ENCODE data around the gene MORN4. TPM values are rescaled to one million over a fixed set of nuclear protein-coding genes. Genes with fewer than 3 reads are reported as not detected.
A peak's percentile ranks its signal among the peaks of the same experiment; 100 is the strongest.
"Not testable (repeated sequence)": the region's sequence is repeated elsewhere in the genome, so short reads cannot be mapped to it uniquely, and the experiment has no call there.

Gene MORN4
- total and polyA plus RNA-seq, 8 donors, result 4.3 to 19.8 (median 6.8) TPM; not detected in 3

DNA sequence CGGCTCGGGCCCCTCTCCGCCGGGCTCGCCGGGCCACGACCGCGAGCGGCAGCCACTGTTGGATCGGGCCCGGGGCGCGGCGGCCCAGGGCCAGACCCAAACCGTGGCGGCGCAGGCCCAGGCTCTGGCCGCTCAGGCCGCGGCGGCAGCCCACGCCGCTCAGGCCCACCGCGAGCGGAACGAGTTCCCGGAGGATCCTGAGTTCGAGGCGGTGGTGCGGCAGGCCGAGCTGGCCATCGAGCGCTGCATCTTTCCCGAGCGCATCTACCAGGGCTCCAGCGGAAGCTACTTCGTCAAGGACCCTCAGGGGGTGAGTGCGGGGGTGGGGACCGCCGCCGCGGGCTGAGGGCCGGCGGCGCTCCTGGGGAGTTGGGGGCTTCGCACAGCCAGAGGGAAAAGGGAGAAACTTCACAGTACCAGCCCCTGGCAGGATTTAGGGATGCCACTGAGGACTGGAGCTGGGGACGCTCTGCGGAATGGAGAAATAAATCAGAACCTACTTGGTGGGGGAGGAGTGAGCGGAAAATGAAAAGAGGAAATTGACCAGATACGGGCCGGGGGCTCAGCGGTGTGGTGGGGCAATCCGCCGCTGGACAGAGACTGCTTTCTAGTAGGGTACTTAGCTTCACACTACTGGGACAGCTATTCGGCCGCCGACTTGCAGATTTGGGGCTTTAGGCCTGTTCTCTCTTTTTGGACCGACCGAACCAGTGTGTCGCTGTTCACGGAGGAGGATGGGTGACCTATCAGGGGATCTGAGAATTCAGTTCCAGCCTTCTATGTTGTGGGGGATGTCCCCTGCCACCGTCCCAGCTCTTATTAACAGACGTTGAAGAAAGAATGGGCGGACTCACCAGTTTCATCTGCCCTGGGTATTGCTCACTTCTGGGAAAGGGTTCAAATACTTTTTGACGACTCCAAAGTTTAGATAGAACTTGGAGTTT lies 7.8 kb upstream of the MORN4 start:
- peaks cover 15 to 34% (median 23%) of the 10 kb centered on the region in 4 donors for H3K4me1 ChIP-seq
- peak overlapping the region; percentile 82 to 95 (median 89) for H3K27ac ChIP-seq
- intact Hi-C loops (cut with DNase I; ENCODE audit: low total_unique reads), result no loop called here
- WGBS, 5 donors, result 1% methylated on average over 33 to 67 of the region's 67 CpGs
- DNase-seq, result peak in 1 of 2 donors; percentile 50
- no peaks in the 10 kb centered on the region for H3K9me3 ChIP-seq
- H3K36me3 ChIP-seq, result peaks cover 0 to 26% (median 18%) of the 10 kb centered on the region in 4 donors
- H3K27me3 ChIP-seq, result no peaks in the 10 kb centered on the region
- H3K4me3 ChIP-seq, result peak overlapping the region; percentile 73 to 94 (median 89)
- TF ChIP-seq POLR2AphosphoS5 (IDR thresholded peaks at IDR 0.05) (no peak), POLR2A (IDR thresholded peaks at IDR 0.05) (no peak)
- TF ChIP-seq, protein P1, sequence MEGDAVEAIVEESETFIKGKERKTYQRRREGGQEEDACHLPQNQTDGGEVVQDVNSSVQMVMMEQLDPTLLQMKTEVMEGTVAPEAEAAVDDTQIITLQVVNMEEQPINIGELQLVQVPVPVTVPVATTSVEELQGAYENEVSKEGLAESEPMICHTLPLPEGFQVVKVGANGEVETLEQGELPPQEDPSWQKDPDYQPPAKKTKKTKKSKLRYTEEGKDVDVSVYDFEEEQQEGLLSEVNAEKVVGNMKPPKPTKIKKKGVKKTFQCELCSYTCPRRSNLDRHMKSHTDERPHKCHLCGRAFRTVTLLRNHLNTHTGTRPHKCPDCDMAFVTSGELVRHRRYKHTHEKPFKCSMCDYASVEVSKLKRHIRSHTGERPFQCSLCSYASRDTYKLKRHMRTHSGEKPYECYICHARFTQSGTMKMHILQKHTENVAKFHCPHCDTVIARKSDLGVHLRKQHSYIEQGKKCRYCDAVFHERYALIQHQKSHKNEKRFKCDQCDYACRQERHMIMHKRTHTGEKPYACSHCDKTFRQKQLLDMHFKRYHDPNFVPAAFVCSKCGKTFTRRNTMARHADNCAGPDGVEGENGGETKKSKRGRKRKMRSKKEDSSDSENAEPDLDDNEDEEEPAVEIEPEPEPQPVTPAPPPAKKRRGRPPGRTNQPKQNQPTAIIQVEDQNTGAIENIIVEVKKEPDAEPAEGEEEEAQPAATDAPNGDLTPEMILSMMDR (IDR thresholded peaks at IDR 0.05), result no peak

DNA sequence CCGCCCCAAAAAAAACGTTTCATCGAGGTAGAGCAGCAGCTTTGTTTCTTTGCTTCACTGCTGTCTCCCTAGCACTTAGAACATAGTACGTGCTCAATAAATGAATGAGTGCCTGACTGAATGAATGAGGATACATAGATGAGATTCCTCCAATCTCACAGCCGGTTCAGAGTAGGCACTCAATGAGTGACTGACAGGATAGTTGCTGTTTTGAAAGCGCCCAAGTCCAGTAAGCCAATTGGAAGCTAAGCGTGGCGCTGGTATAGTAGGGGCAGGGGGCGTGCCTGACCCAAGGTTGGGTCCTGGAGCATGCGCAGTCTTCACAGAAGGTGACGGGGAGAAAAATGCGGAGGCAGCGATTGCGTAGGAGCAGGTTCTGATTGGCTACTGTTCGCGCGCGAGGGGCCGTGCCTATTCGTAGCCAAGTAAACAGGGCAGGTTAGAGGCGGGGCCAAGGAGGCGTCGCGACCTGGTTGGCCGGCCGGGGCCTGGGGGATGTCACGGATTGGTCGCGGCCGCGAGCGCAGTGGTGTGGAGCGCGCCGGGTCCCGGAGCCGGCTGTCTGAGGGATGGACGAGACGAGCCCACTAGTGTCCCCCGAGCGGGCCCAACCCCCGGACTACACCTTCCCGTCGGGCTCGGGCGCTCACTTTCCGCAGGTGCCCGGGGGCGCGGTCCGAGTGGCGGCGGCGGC lies 7.0 kb upstream of the MORN4 start, which contains the start of gene PI4K2A:
Gene PI4K2A, plus strand, starts transcription at position 498 of the 694 bp plus-strand sequence. Its CDS starts 72 bp downstream, at position 570.
- 2 to 5% (median 3%) methylated on average over 21 to 54 of the region's 54 CpGs for WGBS, 5 donors
- peak; percentile 99 to 100 for DNase-seq

DNA sequence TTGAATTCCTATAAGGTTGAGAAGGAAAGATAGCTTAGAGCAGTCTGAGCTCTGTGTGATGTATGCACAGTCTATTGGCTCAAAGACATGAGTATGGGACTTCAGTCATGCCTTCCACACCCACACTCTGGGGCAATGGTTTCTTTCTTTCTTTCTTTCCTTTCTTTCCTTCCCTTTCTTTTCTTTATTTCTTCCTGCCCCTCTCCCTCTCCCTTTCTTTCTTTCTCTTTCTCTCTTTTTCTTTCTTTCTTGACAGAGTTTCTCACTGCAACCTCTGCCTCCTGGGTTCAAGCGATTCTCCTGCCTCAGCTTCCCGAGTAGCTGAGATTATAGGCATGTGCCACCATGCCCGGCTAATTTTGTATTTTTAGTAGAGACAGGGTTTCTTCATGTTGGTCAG lies 5.8 kb upstream of the MORN4 start:
- H3K4me1 ChIP-seq, result peaks cover 15 to 34% (median 23%) of the 10 kb centered on the region in 4 donors
- H3K36me3 ChIP-seq; H3K9me3 ChIP-seq; DNase-seq; intact Hi-C loops (cut with DNase I; ENCODE audit: low total_unique reads); H3K27ac ChIP-seq; H3K27me3 ChIP-seq; H3K4me3 ChIP-seq: not testable (repeated sequence)
- WGBS, 5 donors, result 83 to 95% (median 87%) methylated on average over 3 of the region's 3 CpGs

More for the DNA sequence above, 7.0 kb upstream of the MORN4 start, which contains the start of gene PI4K2A:
- Histone ChIP-seq H3K36me3 (peaks cover 0 to 18% (median 13%) of the 10 kb centered on the region in 4 donors), H3K4me1 (peaks cover 15 to 34% (median 23%) of the 10 kb centered on the region in 4 donors), H3K27ac (peak within 1 kb of the TSS; percentile 82 to 95 (median 89)), H3K4me3 (peak within 1 kb of the TSS; percentile 73 to 94 (median 89)), H3K9me3 (no peaks in the 10 kb centered on the region), H3K27me3 (no peaks in the 10 kb centered on the region)
- TF ChIP-seq POLR2AphosphoS5 (IDR thresholded peaks at IDR 0.05), result peak; percentile 62 to 82 (median 81)
- TF ChIP-seq, protein P1 (IDR thresholded peaks at IDR 0.05), result peak in 1 of 7 experiments; percentile 12
- TF ChIP-seq EP300 (IDR thresholded peaks at IDR 0.05), result no peak
- no peak for TF ChIP-seq POLR2A (IDR thresholded peaks at IDR 0.05)
- intact Hi-C loops (cut with DNase I; ENCODE audit: low total_unique reads), result no loop called here

DNA sequence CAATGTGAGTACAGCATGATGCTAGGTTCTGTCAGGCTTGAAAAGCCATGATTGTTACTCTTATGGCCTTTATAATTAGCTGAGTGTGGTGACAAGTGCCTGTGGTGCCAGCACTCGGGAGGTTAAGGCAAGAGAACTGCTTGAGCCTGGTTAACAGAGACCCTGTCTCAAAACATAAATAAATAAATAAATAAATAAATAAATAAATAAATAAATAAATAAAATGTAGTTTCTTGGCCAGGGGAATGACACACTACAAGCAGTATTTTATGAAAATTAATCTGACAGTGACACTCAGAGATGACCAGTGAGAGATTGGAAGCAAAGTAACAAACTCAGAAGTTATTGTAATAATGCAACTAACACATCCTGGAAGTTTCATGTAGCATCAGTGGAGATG lies 2.3 kb upstream of the MORN4 start:
- H3K27ac ChIP-seq, result no peak overlapping the region
- no peaks in the 10 kb centered on the region for H3K36me3 ChIP-seq
- DNase-seq, result no peak
- TF ChIP-seq, protein P1 (IDR thresholded peaks at IDR 0.05), result no peak
- 82 to 95% (median 94%) methylated on average over 1 of the region's 1 CpG for WGBS, 5 donors
- no peak overlapping the region for H3K4me3 ChIP-seq
- intact Hi-C loops (cut with DNase I; ENCODE audit: low total_unique reads), result no loop called here
- H3K27me3 ChIP-seq, result no peaks in the 10 kb centered on the region
- no peaks in the 10 kb centered on the region for H3K9me3 ChIP-seq
- H3K4me1 ChIP-seq, result peaks cover 6 to 21% (median 14%) of the 10 kb centered on the region in 4 donors
